Measurements from ENCODE around the gene MBD1.

- TF ChIP-seq CTCF (IDR thresholded peaks at IDR 0.05): no peak
- TF ChIP-seq POLR2A (IDR thresholded peaks at IDR 0.05): no peak
Observed at GRCh38 chr18:50298443-50299284, 17.3 kb upstream of the MBD1 start.

Measured in esophagus squamous epithelium (tissue), 4 donors.